H1 (cell line): ENCODE measurements around the gene CLIC3.

Experiments
- E2F6 ChIP-seq: IDR thresholded peaks from 2 replicates; pipeline ENCODE4 v1.6.1; 2012; ENCODE audit warnings: inconsistent platforms
- EP300 ChIP-seq, 2 experiments: IDR thresholded peaks; 1 replicate in 1 of 2; 2 replicates in 1 of 2; pipeline ENCODE4 v1.6.1; 2011 to 2012; ENCODE audit warnings: low read depth in 2 of 2, low read length in 2 of 2, mild to moderate bottlenecking in 2 of 2, borderline replicate concordance in 1 of 2, inconsistent platforms in 1 of 2, moderate library complexity in 1 of 2
- RAD21 ChIP-seq, 2 experiments: IDR thresholded peaks in 1 of 2; conservative IDR thresholded peaks in 1 of 2; 2 replicates each; pipeline ENCODE4 v1.6.1; 2011; ENCODE audit warnings: low read depth in 2 of 2, low read length in 2 of 2, improper control_type of control experiment in 1 of 2, inconsistent platforms in 1 of 2, mild to moderate bottlenecking in 1 of 2, moderate library complexity in 1 of 2
- TAF1 ChIP-seq: IDR thresholded peaks from 2 replicates; pipeline ENCODE4 v1.6.1; 2011; ENCODE audit warnings: mild to moderate bottlenecking, low read depth, low read length

- TF ChIP-seq TAF1 (no peak), E2F6 (no peak), RAD21 (IDR thresholded peaks at IDR 0.05 in 1 of 2, conservative IDR thresholded peaks at IDR 0.05 in 1 of 2; ENCODE audit: low read depth in 2 of 2, low read length in 2 of 2) (no peak), EP300 (IDR thresholded peaks at IDR 0.05; ENCODE audit: borderline replicate concordance in 1 of 2, low read depth in 2 of 2, low read length in 2 of 2) (no peak)
Measured at GRCh38 chr9:137045294-137046087, 49.1 kb upstream of the CLIC3 start.
